ENCODE results near the gene GRAMD4.

Gene GRAMD4

DNA sequence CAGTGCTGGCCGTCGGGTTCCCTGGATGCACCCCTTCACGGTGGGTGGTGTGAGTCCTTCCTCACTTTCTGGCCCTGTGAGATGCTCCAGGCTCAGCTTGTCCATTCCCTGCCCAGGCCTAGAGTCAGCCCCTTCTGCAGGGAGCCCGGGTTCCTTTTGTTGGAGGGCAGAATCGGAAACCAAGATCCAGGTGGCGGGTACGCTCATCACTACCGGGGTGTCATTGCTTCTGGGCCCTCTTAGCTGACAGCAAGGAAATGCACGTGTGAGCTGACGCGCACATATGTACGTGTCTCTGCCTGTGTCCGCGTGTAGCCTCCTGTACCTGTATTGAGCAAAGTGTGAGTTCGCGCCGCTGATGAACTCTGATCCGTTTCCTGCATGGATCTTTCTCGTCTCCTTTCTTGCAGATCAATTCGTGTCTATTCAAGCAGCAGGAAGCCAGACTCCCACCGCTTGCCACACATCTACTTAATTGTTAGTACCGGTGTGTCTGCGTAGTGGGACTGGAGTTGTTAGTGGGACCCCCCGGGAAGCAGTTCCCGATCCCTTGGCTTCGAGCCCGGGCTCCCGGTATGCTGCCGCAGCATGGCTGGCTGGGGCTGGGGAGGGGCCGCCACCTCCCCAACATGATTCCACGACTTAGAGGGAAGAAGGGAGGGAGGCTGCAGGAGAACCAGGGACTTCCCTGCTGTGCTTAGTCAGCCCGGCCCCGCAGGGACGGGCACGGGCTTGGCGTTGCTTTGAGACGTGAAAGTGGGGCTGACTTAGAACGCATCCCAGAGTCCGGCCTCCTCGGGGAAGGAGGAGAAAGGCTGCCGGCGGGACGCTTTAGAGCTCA lies 35.9 kb upstream of the GRAMD4 start:
- DNase-seq: no peak

DNA sequence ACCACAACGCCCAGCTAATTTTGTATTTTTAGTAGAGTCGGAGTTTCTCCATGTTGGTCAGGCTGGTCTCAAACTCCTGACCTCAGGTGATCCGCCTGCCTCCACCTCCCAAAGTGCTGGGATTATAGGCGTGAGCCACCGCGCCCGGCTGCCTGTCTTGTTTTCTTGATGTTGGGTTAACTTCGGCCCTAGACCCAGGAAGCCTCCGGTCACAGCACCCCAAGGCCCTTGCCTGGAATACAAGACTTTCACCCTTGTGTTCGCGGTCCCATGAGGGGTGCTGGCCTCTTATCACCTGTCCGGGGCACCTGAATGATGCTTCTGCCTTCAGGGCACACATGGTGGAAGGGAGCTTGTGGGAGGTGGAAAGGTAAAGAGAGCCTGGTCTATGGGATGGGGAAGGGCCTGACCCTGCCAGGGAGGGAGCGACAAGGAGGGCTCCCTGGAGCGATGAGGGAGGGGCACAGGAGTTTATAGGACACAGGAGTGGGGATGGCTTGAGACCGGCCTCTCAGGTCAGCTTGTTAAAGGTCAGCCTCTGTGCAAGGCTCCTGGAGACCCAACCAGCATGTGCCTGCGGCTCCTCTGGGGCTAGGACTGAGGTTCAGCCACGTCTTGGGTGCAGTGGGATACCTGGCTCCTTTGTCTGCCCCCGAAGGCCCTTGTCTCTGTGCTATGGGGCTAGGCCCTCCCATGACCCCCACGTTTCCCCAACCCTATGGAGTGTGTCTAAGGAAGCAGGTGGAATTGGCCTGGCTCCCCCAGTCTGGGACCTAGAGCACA lies 34.7 kb upstream of the GRAMD4 start:
- no peak for DNase-seq

DNA sequence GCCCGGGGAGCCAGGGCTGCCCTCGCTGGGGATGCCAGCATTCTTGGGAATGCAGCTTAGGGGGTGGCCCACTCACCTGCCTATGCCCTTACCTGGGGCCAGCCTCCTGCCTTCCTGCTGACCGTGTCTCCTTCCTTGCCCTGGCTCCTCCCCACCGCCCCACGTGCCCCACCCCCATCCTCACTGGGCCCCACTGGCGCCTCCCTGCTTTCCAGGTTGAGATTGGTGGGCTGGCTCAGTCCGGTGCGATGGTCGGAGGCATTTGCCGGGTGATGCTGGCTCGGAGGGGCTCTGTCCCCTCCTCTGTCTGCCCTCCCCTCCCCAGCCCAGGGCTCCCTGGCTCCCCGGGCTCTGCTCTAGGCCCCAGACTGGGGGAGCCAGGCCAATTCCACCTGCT lies 34.1 kb upstream of the GRAMD4 start:
- no peak for DNase-seq

- DNase-seq: no peak
These were observed 33.6 kb upstream of the GRAMD4 start for GRCh38 chr22:46586531-46587011.

DNA sequence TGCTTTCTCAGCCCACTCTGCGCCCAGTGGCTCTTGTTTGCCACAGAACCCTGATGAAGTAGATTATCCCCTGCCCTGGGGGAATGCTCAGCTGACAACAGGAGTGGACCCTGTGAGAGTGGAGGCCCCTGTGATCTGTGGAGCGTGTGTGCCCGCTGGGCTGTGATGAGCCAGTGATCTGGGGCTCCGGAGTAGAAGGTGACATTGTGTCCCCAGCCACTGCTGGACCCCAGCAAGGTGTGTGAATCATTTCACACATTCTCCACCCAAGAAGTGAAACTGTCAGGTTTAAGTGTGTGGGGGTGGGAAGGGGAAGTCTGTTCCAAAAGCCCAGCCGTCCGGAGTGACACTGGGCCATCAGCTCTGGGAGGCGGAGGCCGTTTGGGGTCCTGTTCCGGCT lies 33.1 kb upstream of the GRAMD4 start:
- no peak for DNase-seq

- DNase-seq: no peak
These were observed 32.5 kb upstream of the GRAMD4 start for GRCh38 chr22:46587492-46588278.

GRCh38 chr22:46588279-46589140 lies 31.7 kb upstream of the GRAMD4 start:
- no peak for DNase-seq

DNA sequence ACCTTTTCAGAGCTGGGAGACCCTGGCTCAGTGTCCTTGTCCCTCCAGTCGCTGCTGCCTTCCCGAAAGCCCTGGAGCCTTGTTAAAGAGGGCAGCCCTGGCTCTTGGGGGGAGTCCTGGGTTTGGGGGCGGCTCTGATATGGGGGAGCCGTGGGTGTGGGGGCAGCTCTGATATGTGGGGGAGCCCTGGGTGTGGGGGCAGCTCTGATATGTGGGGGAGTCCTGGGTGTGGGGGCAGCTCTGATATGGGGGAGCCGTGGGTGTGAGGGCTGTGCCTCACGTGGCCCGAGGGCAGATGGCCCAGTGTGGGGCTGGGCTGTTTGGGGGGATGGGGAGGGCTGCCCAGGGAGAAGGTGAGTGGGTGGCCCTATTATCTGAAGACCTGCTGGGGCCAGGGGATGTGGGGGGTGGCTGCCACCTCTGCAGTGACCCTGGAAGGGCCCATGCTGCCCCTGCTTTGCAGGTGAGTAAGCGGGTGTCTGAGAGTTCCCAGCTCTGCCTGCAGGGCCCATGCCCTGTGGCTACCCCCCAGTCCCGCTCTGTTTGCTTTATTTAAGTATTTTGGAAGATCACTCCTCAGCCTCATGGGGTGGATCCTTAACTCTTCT lies 30.9 kb upstream of the GRAMD4 start:
- no peak for DNase-seq

DNA sequence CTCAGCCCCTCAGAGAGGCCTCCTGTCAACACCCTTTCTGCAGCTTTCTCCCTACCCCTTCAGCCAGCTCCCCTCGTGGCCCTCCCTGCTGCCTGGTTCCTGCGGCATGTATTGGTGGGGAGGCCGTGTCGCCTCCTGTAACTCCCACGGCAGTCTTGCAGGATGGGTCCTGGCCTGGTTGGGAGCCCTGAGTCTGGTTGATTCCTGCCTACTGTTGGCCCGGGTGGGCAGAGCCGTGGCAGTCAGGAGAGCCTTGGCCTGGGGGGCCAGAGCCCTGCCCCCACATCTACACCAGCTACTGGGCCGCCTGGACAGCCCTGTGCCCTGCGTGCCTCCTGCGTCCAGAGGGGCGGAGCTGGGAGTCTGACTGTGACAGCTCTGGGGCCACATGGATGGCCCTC lies 30.3 kb upstream of the GRAMD4 start:
- DNase-seq: no peak

DNA sequence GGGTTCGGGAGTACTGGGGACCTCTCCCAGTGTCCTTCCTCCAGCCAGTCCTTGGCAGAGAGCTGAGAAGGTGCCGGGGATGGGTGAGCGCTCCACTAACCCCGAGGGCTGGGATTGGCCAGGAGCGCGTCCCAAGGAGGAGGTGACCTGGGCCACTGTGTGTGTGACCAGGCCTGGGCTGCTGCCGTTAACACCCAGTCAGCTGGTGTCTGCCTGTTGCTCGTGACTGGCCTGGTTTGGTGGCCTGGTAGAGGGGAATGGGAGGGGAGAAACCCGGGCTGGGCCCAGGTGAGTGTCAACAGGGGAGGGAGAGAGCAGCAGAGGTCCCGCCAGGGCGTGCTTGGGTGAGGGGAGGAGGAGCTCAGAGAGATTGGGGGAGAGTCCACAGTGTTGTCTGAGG lies 29.9 kb upstream of the GRAMD4 start:
- DNase-seq: no peak

GRCh38 chr22:46591930-46592329 lies 28.3 kb upstream of the GRAMD4 start:
- DNase-seq: no peak

DNA sequence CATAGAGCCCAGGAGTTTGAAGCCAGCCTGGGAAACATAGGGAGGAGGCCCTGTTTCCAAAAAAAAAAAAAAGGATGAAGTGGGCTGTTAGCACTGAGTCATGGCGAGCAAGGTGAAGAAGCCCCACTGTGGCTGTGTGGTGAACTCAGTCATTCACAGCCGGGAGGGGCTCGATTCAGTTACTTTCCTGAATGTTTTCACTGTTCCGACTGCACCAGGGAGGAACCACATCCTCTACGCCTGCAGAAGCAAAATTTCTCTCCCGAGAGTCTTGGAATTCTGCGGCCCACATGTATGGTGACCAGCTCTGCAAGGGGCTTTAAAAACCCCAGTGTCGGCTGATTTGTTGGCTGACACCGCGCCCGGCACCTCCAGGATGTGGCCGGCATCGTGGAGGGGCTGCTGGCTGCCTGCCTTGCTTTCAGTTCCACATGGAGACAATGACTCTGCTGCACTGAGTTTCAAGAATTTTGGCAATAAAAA lies 27.8 kb upstream of the GRAMD4 start:
- no peak for DNase-seq

DNA sequence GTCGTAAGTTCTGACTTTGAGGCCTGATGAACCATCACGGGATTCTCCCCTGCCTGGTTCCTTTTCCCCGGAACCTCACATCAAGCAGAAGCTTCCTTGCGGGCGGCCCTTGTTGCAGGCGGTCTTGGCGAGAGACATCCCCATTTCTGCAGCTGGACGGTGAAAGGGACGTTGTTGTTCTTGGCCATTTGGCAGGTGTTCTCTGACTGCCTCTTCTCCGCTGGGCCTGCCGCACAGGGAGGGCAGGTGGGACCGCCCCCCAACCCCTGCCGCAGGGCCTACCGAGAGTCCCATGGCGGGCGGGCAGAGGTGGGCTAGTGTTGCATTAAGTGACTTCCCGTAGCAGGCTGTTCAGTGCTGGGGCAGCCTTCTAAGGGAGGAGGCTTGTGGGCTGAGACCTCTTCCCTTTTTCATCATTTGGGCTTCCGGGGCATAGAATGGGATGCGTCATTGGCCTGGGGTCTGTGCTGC lies 26.9 kb upstream of the GRAMD4 start:
- peak; percentile 83 for DNase-seq

- no peak for DNase-seq
These were observed 25.9 kb upstream of the GRAMD4 start for GRCh38 chr22:46593996-46594946.

DNA sequence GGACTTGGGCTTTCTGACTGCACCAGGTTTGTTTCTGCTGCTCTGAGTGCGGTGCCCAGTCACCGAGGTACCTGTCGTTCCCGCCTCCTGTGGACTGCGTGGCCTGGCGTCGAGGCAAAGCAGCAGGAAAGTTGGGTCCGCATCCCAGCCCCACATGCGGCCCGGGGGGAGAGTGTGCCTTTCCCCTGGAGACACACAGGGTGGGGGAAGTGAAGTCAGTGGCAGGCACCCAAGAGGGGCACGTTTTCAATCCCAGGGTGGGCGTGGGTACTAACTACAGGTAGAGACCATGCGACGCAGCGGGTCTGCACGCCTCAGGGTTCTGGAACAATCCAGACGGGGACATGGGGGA lies 25.3 kb upstream of the GRAMD4 start:
- no peak for DNase-seq

- DNase-seq: no peak
These were observed 24.6 kb upstream of the GRAMD4 start for GRCh38 chr22:46595545-46595944.

DNA sequence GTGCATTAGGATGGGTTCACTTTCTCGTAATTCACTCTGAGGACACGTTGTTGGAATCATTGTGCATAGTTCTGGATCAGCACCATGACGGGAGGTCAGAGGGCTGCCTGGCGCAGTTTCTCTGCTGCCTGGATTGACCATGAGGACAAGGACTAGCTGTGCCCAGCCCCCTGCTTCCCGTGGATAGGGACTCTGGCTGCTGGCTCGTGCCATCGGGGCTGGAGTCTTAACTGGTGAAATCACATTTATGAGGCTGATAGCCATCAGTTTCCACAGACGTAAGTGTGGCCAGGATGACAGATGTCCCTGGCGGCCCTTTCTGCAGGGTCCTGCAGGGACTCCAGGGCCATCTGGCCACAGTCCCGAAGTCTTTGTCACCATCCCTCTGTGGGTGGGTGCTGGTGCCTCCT lies 24.1 kb upstream of the GRAMD4 start:
- peak; percentile 42 for DNase-seq

GRCh38 chr22:46596819-46597218 lies 23.4 kb upstream of the GRAMD4 start:
- no peak for DNase-seq

GRCh38 chr22:46598224-46598623 lies 22.0 kb upstream of the GRAMD4 start:
- no peak for DNase-seq

GRCh38 chr22:46598737-46599424 lies 21.3 kb upstream of the GRAMD4 start:
- peak; percentile 70 for DNase-seq

Measured in GF-D8 (cell line).